UCSD-AML1 (cell line): ENCODE data around the gene CFAP410.
"Not testable (repeated sequence)": the region's sequence is repeated elsewhere in the genome, so short reads cannot be mapped to it uniquely, and the experiment has no call there.

Source experiments
- DNase-seq: peaks from one replicate; lab custom pipeline; 2025; ENCODE audit not compliant: unreplicated experiment; lab: John Stamatoyannopoulos, UW

CFAP410 gene

DNA sequence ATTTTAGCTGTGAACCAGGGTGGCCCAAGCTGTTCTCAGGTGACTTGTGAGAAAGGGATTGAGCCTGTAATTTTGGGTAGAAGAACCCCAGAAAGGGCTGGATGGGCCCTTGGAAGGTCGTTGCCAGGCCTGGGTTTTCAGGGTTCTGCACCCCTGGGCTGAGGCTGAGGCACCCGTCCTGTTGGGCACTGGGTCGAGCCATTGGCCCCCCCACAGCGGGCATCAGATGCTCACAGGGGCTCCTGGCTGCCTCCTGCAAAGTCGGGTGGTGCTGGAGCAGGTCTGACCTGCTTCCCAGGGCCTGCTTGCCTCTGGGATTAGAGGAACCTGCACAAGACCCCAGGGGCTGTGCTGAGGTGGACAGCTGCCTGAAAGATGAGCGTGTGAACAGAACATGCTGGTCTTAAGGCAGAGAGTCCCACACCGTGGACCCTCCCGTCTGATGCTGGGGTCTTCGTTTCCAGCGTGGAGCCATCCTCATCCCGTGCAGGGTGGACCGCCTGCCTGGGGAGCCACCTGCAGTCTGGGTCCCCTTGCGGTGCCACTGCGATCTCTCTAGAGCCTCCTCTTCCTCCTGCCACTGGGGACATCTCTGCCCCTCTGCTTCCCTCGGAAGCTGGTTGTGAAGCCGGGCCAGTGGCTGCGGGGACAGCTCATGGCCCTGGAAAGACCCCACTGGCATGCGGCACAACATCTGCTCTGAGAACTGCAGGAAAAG is 12.5 kb upstream of the CFAP410 start:
- no peak for DNase-seq

GRCh38 chr21:44350773-44351481 is 11.7 kb upstream of the CFAP410 start:
- no peak for DNase-seq

GRCh38 chr21:44349847-44350772 is 10.9 kb upstream of the CFAP410 start:
- no peak for DNase-seq

DNA sequence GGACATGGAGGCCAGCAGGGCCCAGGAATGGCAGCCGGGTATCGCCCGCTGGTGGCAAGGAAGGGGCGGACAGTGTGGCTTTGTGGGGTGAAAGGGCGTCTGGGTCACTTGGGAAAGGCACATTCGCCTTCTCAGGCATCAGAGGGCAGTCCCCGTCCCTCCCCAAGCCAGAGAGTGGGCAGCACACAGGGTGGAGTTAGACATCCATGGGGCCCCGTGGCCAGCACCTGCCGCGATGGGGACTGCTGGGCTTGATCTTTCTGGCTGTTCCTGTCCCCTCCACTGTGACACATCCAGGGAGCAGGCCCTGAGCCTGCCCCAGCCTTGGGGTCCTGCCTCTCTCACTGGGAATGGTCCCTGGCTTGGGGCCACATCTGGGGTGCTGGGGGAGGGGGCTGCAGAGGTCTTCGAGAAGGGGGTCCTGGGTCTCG is 10.2 kb upstream of the CFAP410 start:
- DNase-seq, result no peak

GRCh38 chr21:44348861-44349260 is 9.7 kb upstream of the CFAP410 start:
- no peak for DNase-seq

GRCh38 chr21:44347911-44348451 is 8.8 kb upstream of the CFAP410 start:
- no peak for DNase-seq

- DNase-seq, result no peak
Observed at GRCh38 chr21:44345495-44345894, 6.3 kb upstream of the CFAP410 start.

GRCh38 chr21:44344541-44345183 is 5.5 kb upstream of the CFAP410 start:
- DNase-seq, result no peak

DNA sequence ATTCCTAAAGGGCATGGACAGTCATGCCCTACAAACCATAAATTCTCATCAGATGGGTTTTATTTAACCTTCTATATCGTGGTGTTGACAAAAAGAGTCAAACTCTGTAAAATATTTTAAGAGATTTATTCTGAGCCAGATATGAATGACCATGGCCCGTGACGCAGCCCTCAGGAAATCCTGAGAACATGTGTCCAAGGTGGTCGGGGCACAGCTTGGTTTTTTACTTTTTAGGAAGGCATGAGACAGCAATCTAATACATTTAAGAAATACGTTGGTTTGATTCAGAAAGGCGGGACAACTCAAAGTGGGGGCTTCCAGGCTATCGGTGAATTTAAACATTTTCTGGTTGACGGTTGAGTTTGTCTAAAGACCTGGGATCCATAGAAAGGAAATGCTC is 3.8 kb upstream of the CFAP410 start:
- not testable (repeated sequence) for DNase-seq

DNA sequence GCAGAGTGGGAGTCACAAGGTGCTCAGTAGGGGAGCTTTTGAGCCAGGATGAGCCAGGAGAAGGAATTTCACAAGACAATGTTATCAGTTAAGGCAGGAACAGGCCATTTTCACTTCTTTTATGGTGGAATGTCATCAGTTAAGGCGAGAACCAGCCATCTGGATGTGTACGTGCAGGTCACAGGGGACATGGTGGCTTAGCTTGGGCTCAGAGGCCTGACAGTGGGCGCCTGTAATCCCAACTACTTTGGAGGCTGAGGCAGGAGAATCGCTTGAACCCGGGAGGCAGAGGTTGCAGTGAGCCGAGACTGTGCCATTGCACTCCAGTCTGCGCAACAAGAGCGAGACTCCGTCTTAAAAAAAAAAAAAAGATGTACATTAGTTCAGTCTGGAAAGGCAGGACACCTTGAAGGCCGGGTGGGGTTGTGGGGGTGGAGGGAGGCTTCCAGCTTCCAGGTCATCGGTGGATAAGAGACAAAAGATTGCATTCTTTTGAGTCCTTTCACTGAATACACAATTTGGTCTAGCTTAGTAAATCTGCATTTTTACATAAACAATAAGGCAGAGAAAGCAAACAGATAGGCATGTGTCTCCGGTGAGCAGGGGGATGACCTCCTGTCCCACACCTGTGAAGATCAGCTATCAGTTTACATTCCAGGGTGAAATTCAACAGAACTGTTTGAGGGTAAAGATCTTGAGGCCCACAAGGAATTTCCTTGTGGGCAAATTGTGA is 2.7 kb upstream of the CFAP410 start:
- not testable (repeated sequence) for DNase-seq

- peak; percentile 46 for DNase-seq
Observed at GRCh38 chr21:44337941-44338895, 972 bp downstream of the CFAP410 start.

DNA sequence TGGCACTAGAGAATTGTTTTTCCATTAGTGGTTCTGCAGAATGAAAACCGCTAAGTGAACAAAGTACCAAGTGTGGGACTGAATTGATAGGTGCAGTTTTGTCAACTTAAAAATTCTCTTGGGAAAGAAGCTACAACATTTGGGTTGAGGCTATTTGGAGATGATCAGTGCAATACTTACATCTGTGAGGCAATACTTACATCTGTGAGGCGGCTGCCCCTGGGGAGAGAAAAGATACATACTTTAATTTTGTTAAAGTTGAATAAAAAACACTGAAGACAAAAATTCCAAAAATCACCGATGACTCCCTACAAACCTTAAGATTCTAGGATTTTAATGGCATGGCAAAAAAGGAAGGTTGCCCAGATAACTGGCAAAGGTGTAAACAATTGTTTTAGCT is 1.7 kb downstream of the CFAP410 start:
- no peak for DNase-seq

DNA sequence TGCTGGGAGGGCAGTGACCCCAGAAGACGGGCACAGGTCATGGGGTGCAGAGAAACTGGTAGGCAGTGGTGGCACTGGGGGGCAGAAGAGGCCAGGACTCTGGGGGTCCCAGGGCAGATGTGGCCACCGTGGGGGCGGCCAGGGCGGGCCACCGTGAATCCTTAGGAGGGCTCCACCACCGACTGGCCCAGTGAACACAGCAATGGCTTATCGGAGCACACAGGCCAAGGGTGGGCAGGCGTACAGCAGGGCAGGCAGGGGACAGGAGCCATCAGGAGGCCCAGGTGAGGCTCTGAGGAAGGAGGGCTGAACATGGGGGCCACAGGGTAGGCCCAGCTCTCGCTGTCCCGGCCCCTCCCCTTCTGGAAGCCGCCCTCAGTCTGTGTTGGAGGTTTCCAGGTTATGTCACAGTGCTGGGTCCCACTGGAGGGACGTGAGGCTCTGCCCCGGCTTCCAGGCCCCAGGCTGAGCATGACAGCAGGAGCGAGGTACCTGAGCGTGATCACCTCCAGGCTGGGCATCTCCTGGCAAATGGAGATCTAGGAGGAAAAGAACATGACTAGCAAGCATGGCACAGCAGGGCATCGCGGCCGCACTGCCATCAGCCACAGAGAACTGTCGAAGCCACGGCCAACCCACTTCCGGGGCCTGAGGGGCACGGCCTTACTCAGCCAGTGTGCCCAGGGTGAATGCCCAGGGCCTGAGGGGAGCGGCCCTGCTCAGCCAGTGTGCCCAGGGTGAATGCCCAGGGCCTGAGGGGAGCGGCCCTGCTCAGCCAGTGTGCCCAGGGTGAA is 3.7 kb downstream of the CFAP410 start:
- DNase-seq, result no peak

DNA sequence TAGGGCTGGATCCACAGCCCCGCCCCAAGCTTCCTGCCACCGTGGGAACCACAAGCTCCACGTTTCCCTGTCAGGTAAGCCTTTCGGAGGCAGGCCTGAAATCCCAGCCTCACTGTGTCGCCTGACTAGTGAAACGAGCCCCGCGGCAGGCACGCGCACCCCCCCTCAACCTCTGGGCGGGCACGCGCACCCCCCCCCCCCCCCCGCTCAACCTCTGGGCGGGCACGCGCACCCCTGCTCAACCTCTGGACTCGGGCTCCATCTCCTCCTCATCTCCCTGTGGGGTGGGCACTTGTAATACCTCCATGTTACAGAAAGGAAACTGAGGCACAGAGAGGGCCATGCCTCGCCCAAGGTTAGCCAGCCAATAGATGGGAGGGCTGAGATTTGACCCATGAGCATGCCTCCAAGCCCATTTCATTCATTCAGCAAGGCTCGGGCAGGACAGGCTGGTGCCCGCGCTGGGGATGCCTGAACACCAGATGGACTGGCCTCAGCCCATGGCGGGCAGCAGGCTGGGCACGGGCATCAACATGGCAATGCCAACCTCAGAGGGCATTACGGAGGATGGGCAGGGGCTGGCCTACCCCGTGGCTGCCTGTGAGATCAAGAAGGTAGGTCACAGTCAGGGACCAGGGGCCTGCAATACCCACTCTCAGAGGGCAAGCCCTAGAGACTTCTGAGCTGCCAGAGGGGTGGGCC is 4.7 kb downstream of the CFAP410 start:
- no peak for DNase-seq

- no peak for DNase-seq
Observed at GRCh38 chr21:44333509-44334328, 5.5 kb downstream of the CFAP410 start.

- DNase-seq, result no peak
Observed at GRCh38 chr21:44332965-44333364, 6.2 kb downstream of the CFAP410 start.

GRCh38 chr21:44332383-44332782 is 6.8 kb downstream of the CFAP410 start:
- DNase-seq, result no peak
